Chondrocyte (in vitro differentiated cells): ENCODE data around the gene RPS19. TPM values are rescaled to one million over a fixed set of nuclear protein-coding genes. Genes with fewer than 3 reads are reported as not detected.

ENCODE experiments used
- DNase-seq: peaks from one replicate; pipeline ENCODE4 v3.0.0; 2021; ENCODE audit warnings: mixed read lengths, low spot score
- H3K27ac Mint-ChIP-seq: one replicate; pipeline ENCODE4 v1.8.0; 2021; ENCODE audit warnings: mild to moderate bottlenecking, moderate library complexity, mixed read lengths; ENCODE audit not compliant: unreplicated experiment
- H3K27me3 Mint-ChIP-seq: 2 replicates; pipeline ENCODE4 v1.8.0; 2021; ENCODE audit warnings: low read depth, mixed read lengths
- H3K36me3 Mint-ChIP-seq: 2 replicates; pipeline ENCODE4 v1.8.0; 2021; ENCODE audit warnings: low read depth, mixed read lengths
- H3K4me1 Mint-ChIP-seq: 2 replicates; pipeline ENCODE4 v1.8.0; 2021; ENCODE audit warnings: low read depth, mild to moderate bottlenecking, mixed read lengths
- H3K4me3 Mint-ChIP-seq: one replicate; pipeline ENCODE4 v1.8.0; 2021; ENCODE audit warnings: mild to moderate bottlenecking, moderate library complexity, mixed read lengths; ENCODE audit not compliant: unreplicated experiment
- H3K9me3 Mint-ChIP-seq: 2 replicates; pipeline ENCODE4 v1.8.0; 2021; ENCODE audit warnings: low read depth, mixed read lengths
- CTCF ChIP-seq: fragments of 200-600 bp; sonication (generic); IDR thresholded peaks from 2 replicates; pipeline ENCODE4 v1.5.0; 2021; ENCODE audit warnings: antibody characterized with exemption, mild to moderate bottlenecking, moderate library complexity
- total RNA-seq: library from RNA; stranded (reverse); gene quantifications from 3 replicates; pipeline ENCODE4 v1.2.1, GENCODE V29; 2021

Gene RPS19
- total RNA-seq, 1 donor from 2014 or later, result 1,457 TPM

DNA sequence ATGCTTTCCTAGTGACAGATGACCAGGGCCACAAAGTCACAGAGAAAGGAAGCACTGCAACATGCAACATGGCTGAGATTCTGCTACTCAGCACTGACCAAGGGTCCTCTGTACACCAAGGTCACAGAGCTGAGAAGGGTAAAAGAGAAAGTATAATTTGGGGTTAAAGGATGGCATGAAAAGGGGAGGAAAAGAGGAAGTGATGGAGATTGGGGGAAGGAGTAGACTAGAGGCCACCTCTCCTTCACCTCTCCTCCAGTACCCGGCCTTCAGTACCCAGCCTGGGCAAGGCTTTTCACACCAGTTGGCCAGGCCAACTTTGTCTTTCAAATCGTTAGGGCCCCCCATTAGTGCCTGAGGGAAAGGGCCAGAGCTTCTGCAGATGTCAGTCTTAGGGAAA lies 6.3 kb upstream of the RPS19 start:
- H3K27me3 Mint-ChIP-seq, result peaks cover 54% of the 10 kb centered on the region
- H3K27ac Mint-ChIP-seq, result no peak overlapping the region
- H3K4me1 Mint-ChIP-seq, result no peaks in the 10 kb centered on the region
- no peak for TF ChIP-seq CTCF
- H3K4me3 Mint-ChIP-seq, result no peak overlapping the region
- H3K9me3 Mint-ChIP-seq, result no peaks in the 10 kb centered on the region
- H3K36me3 Mint-ChIP-seq, result no peaks in the 10 kb centered on the region
- peak; percentile 30 for DNase-seq

GRCh38 chr19:41859213-41859617 lies 840 bp upstream of the RPS19 start:
- TF ChIP-seq CTCF, result no peak
- no peaks in the 10 kb centered on the region for H3K9me3 Mint-ChIP-seq

DNA sequence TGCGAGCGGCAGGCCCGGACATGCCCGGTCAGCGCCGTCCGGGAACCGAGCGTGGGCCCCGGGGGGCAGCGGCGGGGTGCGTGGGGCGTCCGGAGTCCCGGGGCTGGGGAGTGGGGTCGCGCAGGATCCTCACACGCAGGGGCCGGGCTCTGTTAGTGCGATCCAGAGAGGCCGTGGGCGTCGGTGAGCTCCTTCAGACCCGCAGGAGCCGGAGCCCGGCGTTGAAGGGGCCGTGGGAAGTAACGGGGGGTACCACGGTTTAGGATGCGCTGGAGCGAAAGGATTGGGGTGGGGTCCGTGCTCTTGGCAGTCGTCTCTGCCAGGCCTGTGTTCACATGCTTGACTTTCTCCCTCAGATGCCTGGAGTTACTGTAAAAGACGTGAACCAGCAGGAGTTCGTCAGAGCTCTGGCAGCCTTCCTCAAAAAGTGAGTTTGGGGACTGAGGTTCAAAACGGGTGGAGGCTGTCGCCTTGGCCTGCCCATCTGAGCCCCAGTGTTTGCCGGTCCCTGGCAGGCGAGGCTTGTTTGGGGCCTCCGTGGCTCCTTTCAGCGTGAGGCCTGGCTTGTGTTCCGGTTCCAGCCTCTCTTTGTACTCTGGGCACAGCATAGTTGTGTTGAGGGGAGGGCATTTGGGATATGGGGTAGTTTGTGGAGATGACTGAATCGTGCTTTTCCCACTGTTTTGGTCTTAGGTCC lies 512 bp downstream of the RPS19 start:
- peak overlapping the region; percentile 93 for H3K27ac Mint-ChIP-seq
- DNase-seq, result no peak
- peaks cover 39% of the 10 kb centered on the region for H3K36me3 Mint-ChIP-seq
- peaks cover 48% of the 10 kb centered on the region for H3K4me1 Mint-ChIP-seq
- H3K4me3 Mint-ChIP-seq, result peak overlapping the region; percentile 96
- no peak for TF ChIP-seq CTCF
- H3K9me3 Mint-ChIP-seq, result no peaks in the 10 kb centered on the region
- H3K27me3 Mint-ChIP-seq, result peaks cover 3% of the 10 kb centered on the region

More at GRCh38 chr19:41859213-41859617, 840 bp upstream of the RPS19 start:
- peaks cover 39% of the 10 kb centered on the region for H3K4me1 Mint-ChIP-seq
- peaks cover 15% of the 10 kb centered on the region for H3K27me3 Mint-ChIP-seq
- H3K4me3 Mint-ChIP-seq, result peak overlapping the region; percentile 96
- H3K36me3 Mint-ChIP-seq, result peaks cover 30% of the 10 kb centered on the region
- peak overlapping the region; percentile 99 for H3K27ac Mint-ChIP-seq
- peak; percentile 51 for DNase-seq

DNA sequence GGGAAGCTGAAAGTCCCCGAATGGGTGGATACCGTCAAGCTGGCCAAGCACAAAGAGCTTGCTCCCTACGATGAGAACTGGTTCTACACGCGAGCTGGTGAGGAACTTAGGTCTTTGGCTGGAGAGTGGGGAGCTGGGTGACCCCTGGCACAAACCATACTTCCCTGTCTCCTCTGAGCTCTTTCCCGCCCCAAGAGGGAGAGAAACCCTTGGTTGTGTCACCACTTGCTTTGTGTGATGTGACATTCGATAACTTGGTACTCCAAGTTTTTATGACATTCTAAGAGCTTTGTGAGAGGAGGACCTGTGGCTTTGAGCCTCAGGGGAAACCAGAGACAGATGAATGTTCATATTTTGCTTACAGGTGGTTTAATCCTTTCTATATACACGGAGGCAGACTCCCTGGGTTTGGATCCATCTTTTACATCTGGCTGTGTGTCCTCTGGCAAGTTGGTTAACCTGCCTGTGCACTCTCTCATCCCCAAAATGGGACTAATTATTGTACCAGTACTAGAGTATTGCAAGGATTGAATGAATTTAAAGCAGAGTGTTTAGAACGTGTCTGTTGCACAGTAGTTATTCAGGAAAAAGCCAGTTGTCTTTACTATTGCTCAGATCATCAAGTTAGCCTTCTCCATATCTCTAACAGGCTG lies 1.2 kb downstream of the RPS19 start:
- H3K4me1 Mint-ChIP-seq, result peaks cover 50% of the 10 kb centered on the region
- H3K9me3 Mint-ChIP-seq, result no peaks in the 10 kb centered on the region
- H3K27ac Mint-ChIP-seq, result peak overlapping the region; percentile 93
- H3K36me3 Mint-ChIP-seq, result peaks cover 40% of the 10 kb centered on the region
- H3K4me3 Mint-ChIP-seq, result peak overlapping the region; percentile 96
- no peak for TF ChIP-seq CTCF
- no peaks in the 10 kb centered on the region for H3K27me3 Mint-ChIP-seq
- DNase-seq, result no peak

DNA sequence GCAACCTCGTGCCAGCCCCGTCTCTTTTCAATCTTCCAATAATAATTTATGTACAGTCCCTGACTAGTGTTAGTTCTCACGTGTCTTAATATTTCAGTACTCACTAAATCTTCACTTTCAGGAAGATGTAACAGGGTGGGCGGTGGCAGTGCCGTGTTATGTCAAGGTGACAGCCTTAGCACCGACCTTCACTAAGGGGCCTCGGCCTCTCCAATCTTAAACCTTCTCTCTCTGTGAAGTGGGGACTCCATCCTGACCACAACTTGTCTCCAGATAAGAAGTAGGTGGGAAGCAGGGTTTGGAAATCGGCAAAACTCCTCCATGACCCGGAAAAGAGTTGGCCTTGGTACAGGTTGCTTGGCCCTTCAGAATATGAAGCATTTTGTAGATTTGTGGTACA lies 1.8 kb downstream of the RPS19 start:
- Mint-ChIP-seq H3K4me3 (peak overlapping the region; percentile 96), H3K27me3 (no peaks in the 10 kb centered on the region), H3K4me1 (peaks cover 51% of the 10 kb centered on the region), H3K27ac (peak overlapping the region; percentile 61), H3K36me3 (peaks cover 42% of the 10 kb centered on the region), H3K9me3 (no peaks in the 10 kb centered on the region)
- no peak for DNase-seq
- TF ChIP-seq CTCF, result no peak
